Activated T-cell treated with anti-CD3 and anti-CD28 coated beads, Interleukin-2, amount 50 U/mL, for 72 hours (primary cell): ENCODE data around the gene GFI1. TPM values are rescaled to one million over a fixed set of nuclear protein-coding genes. Genes with fewer than 3 reads are reported as not detected.
"Not testable (repeated sequence)": the region's sequence is repeated elsewhere in the genome, so short reads cannot be mapped to it uniquely, and the experiment has no call there.

ENCODE experiments used
- ATAC-seq, 2 donors: fragments of 150-1000 bp; cut with Tn5 transposase; replicated peaks in 1 of 2; 2 replicates each; pipeline ENCODE4 v1.10.0; 2021; ENCODE audit warnings: moderate library complexity in 2 of 2, mild to moderate bottlenecking in 1 of 2
- DNase-seq, 2 donors: peaks; one replicate each; pipeline ENCODE4 v3.0.0; 2021 to 2022; ENCODE audit warnings: mixed read lengths in 1 of 2
- H3K27ac Mint-ChIP-seq: one replicate; pipeline ENCODE4 v1.8.0; 2022; ENCODE audit warnings: mild to moderate bottlenecking, moderate library complexity, mixed read lengths
- H3K27me3 Mint-ChIP-seq: one replicate; pipeline ENCODE4 v1.8.0; 2022; ENCODE audit warnings: low read depth, mixed read lengths
- H3K36me3 Mint-ChIP-seq, 2 donors: one replicate each; pipeline ENCODE4 v1.8.0; 2022; ENCODE audit warnings: mixed read lengths in 2 of 2, mild to moderate bottlenecking in 1 of 2; ENCODE audit not compliant: insufficient read depth in 2 of 2
- H3K4me1 Mint-ChIP-seq: one replicate; pipeline ENCODE4 v1.8.0; 2022; ENCODE audit warnings: low read depth, mixed read lengths
- H3K4me3 Mint-ChIP-seq, 2 donors: one replicate each; pipeline ENCODE4 v1.8.0; 2022; ENCODE audit warnings: mild to moderate bottlenecking in 2 of 2, mixed read lengths in 2 of 2, moderate library complexity in 2 of 2
- H3K9me3 Mint-ChIP-seq, 2 donors: one replicate each; pipeline ENCODE4 v1.8.0; 2022; ENCODE audit warnings: mixed read lengths in 2 of 2
- total RNA-seq, 2 donors: library from RNA; stranded (reverse); gene quantifications; one replicate each; pipeline ENCODE4 v1.2.3, GENCODE V29; 2022

Gene GFI1
- total RNA-seq, result 100 to 1,000 TPM in 1 of 2 donors, 10 to 100 TPM in 1; 96.5 to 117 TPM

- DNase-seq (peak; percentile 86 to 90), ATAC-seq (peak; percentile 55 to 62)
- no peaks in the 10 kb centered on the region for H3K27me3 Mint-ChIP-seq
- peaks cover 31% of the 10 kb centered on the region for H3K4me1 Mint-ChIP-seq
- H3K27ac Mint-ChIP-seq, result peak within 1 kb of the TSS; percentile 91
- H3K4me3 Mint-ChIP-seq, result peak within 1 kb of the TSS; percentile 89 to 99
- no peaks in the 10 kb centered on the region for H3K9me3 Mint-ChIP-seq
- H3K36me3 Mint-ChIP-seq, result peaks cover 12 to 22% of the 10 kb centered on the region in 2 donors
Observed at GRCh38 chr1:92486251-92487077, at the start of gene GFI1. TSS of gene GFI1 (minus strand) at chr1:92486925. CDS start at chr1:92483487, 3,438 bp downstream.

GRCh38 chr1:92532371-92532770 is 45.6 kb upstream of the GFI1 start:
- DNase-seq, result peak in 1 of 2 donors; percentile 21
- peaks cover 27 to 72% of the 10 kb centered on the region in 2 donors for H3K36me3 Mint-ChIP-seq
- ATAC-seq, result not testable (repeated sequence)

GRCh38 chr1:92531939-92532338 is 45.2 kb upstream of the GFI1 start:
- not testable (repeated sequence) for ATAC-seq, H3K9me3 Mint-ChIP-seq, DNase-seq, H3K27me3 Mint-ChIP-seq
- peaks cover 72% of the 10 kb centered on the region for H3K4me1 Mint-ChIP-seq
- H3K36me3 Mint-ChIP-seq, result peaks cover 27 to 73% of the 10 kb centered on the region in 2 donors
- H3K27ac Mint-ChIP-seq, result peak overlapping the region; percentile 100
- peak overlapping the region; percentile 86 to 97 for H3K4me3 Mint-ChIP-seq

More at GRCh38 chr1:92532371-92532770, 45.6 kb upstream of the GFI1 start:
- not testable (repeated sequence) for H3K9me3 Mint-ChIP-seq, H3K27me3 Mint-ChIP-seq
- Mint-ChIP-seq H3K4me3 (peak overlapping the region; percentile 86 to 97), H3K4me1 (peaks cover 76% of the 10 kb centered on the region), H3K27ac (peak overlapping the region; percentile 100)

GRCh38 chr1:92527670-92528069 is 40.9 kb upstream of the GFI1 start:
- Mint-ChIP-seq H3K27me3 (no peaks in the 10 kb centered on the region), H3K4me1 (peaks cover 46% of the 10 kb centered on the region), H3K4me3 (no peak overlapping the region), H3K9me3 (peaks cover 0 to 3% of the 10 kb centered on the region in 2 donors), H3K36me3 (peaks cover 21 to 56% of the 10 kb centered on the region in 2 donors), H3K27ac (no peak overlapping the region)
- no peak for ATAC-seq
- DNase-seq, result no peak

- not testable (repeated sequence) for H3K27me3 Mint-ChIP-seq, H3K9me3 Mint-ChIP-seq, DNase-seq, H3K27ac Mint-ChIP-seq, H3K4me3 Mint-ChIP-seq, ATAC-seq
- Mint-ChIP-seq H3K4me1 (peaks cover 26% of the 10 kb centered on the region), H3K36me3 (peaks cover 4 to 38% of the 10 kb centered on the region in 2 donors)
Observed at GRCh38 chr1:92524944-92525590, 38.3 kb upstream of the GFI1 start.

GRCh38 chr1:92519043-92519442 is 32.3 kb upstream of the GFI1 start:
- Mint-ChIP-seq H3K27ac (peak overlapping the region; percentile 4), H3K27me3 (no peaks in the 10 kb centered on the region), H3K36me3 (peaks cover 15 to 52% of the 10 kb centered on the region in 2 donors), H3K4me3 (no peak overlapping the region), H3K9me3 (peaks cover 0 to 2% of the 10 kb centered on the region in 2 donors), H3K4me1 (peaks cover 47% of the 10 kb centered on the region)
- no peak for ATAC-seq
- no peak for DNase-seq

- Mint-ChIP-seq H3K27ac (peak overlapping the region; percentile 86), H3K36me3 (peaks cover 15 to 68% of the 10 kb centered on the region in 2 donors), H3K4me1 (peaks cover 47% of the 10 kb centered on the region), H3K9me3 (peaks cover 0 to 2% of the 10 kb centered on the region in 2 donors), H3K27me3 (no peaks in the 10 kb centered on the region), H3K4me3 (peak overlapping the region; percentile 14 to 17)
- DNase-seq (no peak), ATAC-seq (no peak)
Observed at GRCh38 chr1:92516574-92516973, 29.8 kb upstream of the GFI1 start.

- no peaks in the 10 kb centered on the region for H3K27me3 Mint-ChIP-seq
- H3K4me1 Mint-ChIP-seq, result peaks cover 47% of the 10 kb centered on the region
- H3K9me3 Mint-ChIP-seq, result peaks cover 0 to 2% of the 10 kb centered on the region in 2 donors
- peak overlapping the region; percentile 86 for H3K27ac Mint-ChIP-seq
- no peak for DNase-seq
- peaks cover 15 to 68% of the 10 kb centered on the region in 2 donors for H3K36me3 Mint-ChIP-seq
- no peak for ATAC-seq
- peak overlapping the region; percentile 24 to 32 for H3K4me3 Mint-ChIP-seq
Observed at GRCh38 chr1:92515796-92516201, 29.1 kb upstream of the GFI1 start.

- Mint-ChIP-seq H3K36me3 (peaks cover 10 to 49% of the 10 kb centered on the region in 2 donors), H3K4me3 (no peak overlapping the region), H3K9me3 (no peaks in the 10 kb centered on the region), H3K27ac (peak overlapping the region; percentile 22), H3K4me1 (peaks cover 35% of the 10 kb centered on the region), H3K27me3 (no peaks in the 10 kb centered on the region)
- DNase-seq (no peak), ATAC-seq (no peak)
Observed at GRCh38 chr1:92511541-92511940, 24.8 kb upstream of the GFI1 start.

- Mint-ChIP-seq H3K27ac (no peak overlapping the region), H3K36me3 (peaks cover 2 to 35% of the 10 kb centered on the region in 2 donors), H3K4me3 (no peak overlapping the region), H3K9me3 (no peaks in the 10 kb centered on the region), H3K27me3 (no peaks in the 10 kb centered on the region), H3K4me1 (peaks cover 26% of the 10 kb centered on the region)
- ATAC-seq (no peak), DNase-seq (no peak)
Observed at GRCh38 chr1:92509619-92510018, 22.9 kb upstream of the GFI1 start.

GRCh38 chr1:92505015-92505692 is 18.4 kb upstream of the GFI1 start:
- Mint-ChIP-seq H3K4me1 (peaks cover 53% of the 10 kb centered on the region), H3K36me3 (peaks cover 2 to 13% of the 10 kb centered on the region in 2 donors), H3K4me3 (peak overlapping the region in 1 of 2 donors; percentile 14), H3K9me3 (no peaks in the 10 kb centered on the region), H3K27ac (peak overlapping the region; percentile 10), H3K27me3 (no peaks in the 10 kb centered on the region)
- ATAC-seq (peak; percentile 42 to 47), DNase-seq (no peak)

- peak overlapping the region; percentile 1 for H3K27ac Mint-ChIP-seq
- ATAC-seq (peak; percentile 60 to 68), DNase-seq (peak in 1 of 2 donors; percentile 19)
- peaks cover under 1 to 7% of the 10 kb centered on the region in 2 donors for H3K36me3 Mint-ChIP-seq
- H3K4me3 Mint-ChIP-seq, result peak overlapping the region in 1 of 2 donors; percentile 14
- H3K9me3 Mint-ChIP-seq, result no peaks in the 10 kb centered on the region
- no peaks in the 10 kb centered on the region for H3K27me3 Mint-ChIP-seq
- peaks cover 48% of the 10 kb centered on the region for H3K4me1 Mint-ChIP-seq
Observed at GRCh38 chr1:92504291-92505014, 17.7 kb upstream of the GFI1 start.
